Endodermal cell (in vitro differentiated cells): ENCODE data around the gene RNF111. TPM values are rescaled to one million over a fixed set of nuclear protein-coding genes. Genes with fewer than 3 reads are reported as not detected.

Experiments
- DNase-seq: peaks from one replicate; pipeline ENCODE4 v3.0.0-alpha.2; 2017
- H3K27ac ChIP-seq: 2 replicates; pipeline ENCODE4 v1.5.1; 2013; ENCODE audit warnings: mild to moderate bottlenecking, low read depth, low read length, moderate library complexity
- H3K27me3 ChIP-seq: 2 replicates; pipeline ENCODE4 v1.6.1; 2013; ENCODE audit warnings: mild to moderate bottlenecking, low read length, moderate library complexity; ENCODE audit not compliant: insufficient read depth, control insufficient read depth, poor library complexity, severe bottlenecking
- H3K36me3 ChIP-seq: 2 replicates; pipeline ENCODE4 v1.7.0; 2013; ENCODE audit warnings: mild to moderate bottlenecking, low read length, moderate library complexity; ENCODE audit not compliant: control insufficient read depth, insufficient read depth
- H3K4me1 ChIP-seq: one replicate; pipeline ENCODE4 v1.7.0; 2013; ENCODE audit warnings: low read length; ENCODE audit not compliant: control insufficient read depth, insufficient read depth
- H3K4me3 ChIP-seq: 2 replicates; pipeline ENCODE4 v1.5.1; 2013; ENCODE audit warnings: mild to moderate bottlenecking, low read length, moderate library complexity
- H3K9ac ChIP-seq: 2 replicates; pipeline ENCODE4 v1.6.1; 2013; ENCODE audit warnings: mild to moderate bottlenecking, low read length, moderate library complexity; ENCODE audit not compliant: poor library complexity, severe bottlenecking; ENCODE audit errors: extremely low read depth
- H3K9me3 ChIP-seq: 2 replicates; pipeline ENCODE4 v1.6.1; 2013; ENCODE audit warnings: mild to moderate bottlenecking, low read length, moderate library complexity; ENCODE audit not compliant: control insufficient read depth
- H3K27ac Mint-ChIP-seq: 2 replicates; pipeline ENCODE4 v1.8.0; 2020; ENCODE audit warnings: mixed read lengths
- H3K27me3 Mint-ChIP-seq: 2 replicates; pipeline ENCODE4 v1.8.0; 2021; ENCODE audit warnings: mild to moderate bottlenecking, mixed read lengths; ENCODE audit not compliant: insufficient read depth
- H3K36me3 Mint-ChIP-seq: 2 replicates; pipeline ENCODE4 v1.8.0; 2020; ENCODE audit warnings: low read depth, mixed read lengths
- H3K4me1 Mint-ChIP-seq: 2 replicates; pipeline ENCODE4 v1.8.0; 2020; ENCODE audit warnings: mixed read lengths
- H3K4me3 Mint-ChIP-seq: 2 replicates; pipeline ENCODE4 v1.8.0; 2020; ENCODE audit warnings: mild to moderate bottlenecking, moderate library complexity, mixed read lengths
- H3K9me3 Mint-ChIP-seq: 2 replicates; pipeline ENCODE4 v1.8.0; 2020; ENCODE audit warnings: mild to moderate bottlenecking, mixed read lengths
- CTCF ChIP-seq: fragments of 200-600 bp; sonication (generic); conservative IDR thresholded peaks from 2 replicates; pipeline ENCODE4 v1.5.0; 2021; ENCODE audit warnings: antibody characterized with exemption, mild to moderate bottlenecking
- WGBS, 2 experiments: methylation state at CpG; one replicate each; pipeline versions ENCODE4 v1.1.5 to v1.1.7; 2013; ENCODE audit warnings: missing lambda C conversion rate in 2 of 2, mixed read lengths in 1 of 2; ENCODE audit not compliant: insufficient coverage in 1 of 2, insufficient read length in 1 of 2; 5-methylcytosine and 5-hydroxymethylcytosine counted together
- total RNA-seq, 2 donors: library from RNA; stranded (reverse); fragmentation: NEBNext Ultra II Directional in 1 of 2; extraction: Animal tissue kit (Norgen Biotek cat#: 25700) in 1 of 2; gene quantifications; 2 replicates in 1 of 2; 3 replicates in 1 of 2; pipeline ENCODE4 v1.2.1, GENCODE V29; 2021

Gene RNF111
- total RNA-seq, 2 donors from 2014 or later: 31.6 to 31.9 TPM

- H3K27ac ChIP-seq: no peak overlapping the region
- H3K36me3 Mint-ChIP-seq: peaks cover 29% of the 10 kb centered on the region
- H3K9me3 Mint-ChIP-seq: peaks cover 17% of the 10 kb centered on the region
- DNase-seq: no peak
- no peaks in the 10 kb centered on the region for H3K27me3 ChIP-seq
- peaks cover 14% of the 10 kb centered on the region for H3K9me3 ChIP-seq
- 96 to 100% methylated on average over 1 of the region's 1 CpG for WGBS, 2 experiments
- peaks cover 25% of the 10 kb centered on the region for H3K36me3 ChIP-seq
- TF ChIP-seq CTCF: no peak
- H3K27ac Mint-ChIP-seq: peak overlapping the region; percentile 24
- H3K4me3 ChIP-seq: no peak overlapping the region
- H3K4me1 ChIP-seq: no peaks in the 10 kb centered on the region
- H3K27me3 Mint-ChIP-seq: no peaks in the 10 kb centered on the region
- H3K4me3 Mint-ChIP-seq: no peak overlapping the region
- H3K9ac ChIP-seq: no peak overlapping the region
- H3K4me1 Mint-ChIP-seq: peaks cover 20% of the 10 kb centered on the region
Observed at GRCh38 chr15:59014068-59014467, 26.6 kb downstream of the RNF111 start.

- H3K36me3 ChIP-seq: peaks cover 40% of the 10 kb centered on the region
- no peak overlapping the region for H3K4me3 ChIP-seq
- no peak overlapping the region for H3K27ac ChIP-seq
- no peak for DNase-seq
- TF ChIP-seq CTCF: no peak
- no peak overlapping the region for H3K4me3 Mint-ChIP-seq
- no peaks in the 10 kb centered on the region for H3K4me1 ChIP-seq
- no peak overlapping the region for H3K9ac ChIP-seq
- H3K9me3 Mint-ChIP-seq: peaks cover 17% of the 10 kb centered on the region
- no peaks in the 10 kb centered on the region for H3K27me3 ChIP-seq
- H3K9me3 ChIP-seq: peaks cover 14% of the 10 kb centered on the region
- H3K36me3 Mint-ChIP-seq: peaks cover 29% of the 10 kb centered on the region
- peaks cover 14% of the 10 kb centered on the region for H3K4me1 Mint-ChIP-seq
- H3K27ac Mint-ChIP-seq: no peak overlapping the region
- H3K27me3 Mint-ChIP-seq: no peaks in the 10 kb centered on the region
- WGBS, 2 experiments: 90% methylated on average over 2 of the region's 2 CpGs; no CpG with 5 or more reads in 1 of the 2 experiments
Observed at GRCh38 chr15:59017449-59017848, 30.0 kb downstream of the RNF111 start.

DNA sequence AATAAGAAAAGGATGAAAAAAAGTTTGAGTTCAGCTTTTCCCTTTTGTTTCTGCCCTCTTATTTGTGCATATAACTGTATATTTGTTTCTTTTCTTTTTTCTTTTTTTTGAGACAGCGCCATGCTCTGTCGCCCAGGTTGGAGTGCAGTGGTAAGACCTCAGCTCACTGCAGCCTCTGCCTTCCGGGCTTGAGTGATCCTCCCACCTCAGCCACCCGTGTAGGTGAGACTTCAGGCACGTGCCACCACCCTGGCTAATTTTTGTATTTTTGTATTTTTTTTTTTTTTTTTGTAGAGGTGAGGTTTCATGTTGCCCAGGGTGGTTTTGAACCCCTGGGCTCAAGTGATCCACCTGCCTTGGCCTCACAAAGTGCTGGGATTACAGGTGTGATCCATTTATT is 31.4 kb downstream of the RNF111 start:
- no peak overlapping the region for H3K27ac Mint-ChIP-seq
- H3K9ac ChIP-seq: no peak overlapping the region
- WGBS, 2 experiments: 94 to 100% methylated on average over 3 to 5 of the region's 5 CpGs
- H3K36me3 ChIP-seq: peaks cover 42% of the 10 kb centered on the region
- H3K27me3 Mint-ChIP-seq: no peaks in the 10 kb centered on the region
- H3K27ac ChIP-seq: no peak overlapping the region
- no peak for DNase-seq
- no peak overlapping the region for H3K4me3 ChIP-seq
- peaks cover 8% of the 10 kb centered on the region for H3K4me1 Mint-ChIP-seq
- peaks cover 29% of the 10 kb centered on the region for H3K36me3 Mint-ChIP-seq
- peaks cover 14% of the 10 kb centered on the region for H3K9me3 ChIP-seq
- H3K4me1 ChIP-seq: no peaks in the 10 kb centered on the region
- H3K4me3 Mint-ChIP-seq: no peak overlapping the region
- peaks cover 17% of the 10 kb centered on the region for H3K9me3 Mint-ChIP-seq
- no peak for TF ChIP-seq CTCF
- H3K27me3 ChIP-seq: no peaks in the 10 kb centered on the region
